ENCODE measurements around the gene TAAR6.

DNA sequence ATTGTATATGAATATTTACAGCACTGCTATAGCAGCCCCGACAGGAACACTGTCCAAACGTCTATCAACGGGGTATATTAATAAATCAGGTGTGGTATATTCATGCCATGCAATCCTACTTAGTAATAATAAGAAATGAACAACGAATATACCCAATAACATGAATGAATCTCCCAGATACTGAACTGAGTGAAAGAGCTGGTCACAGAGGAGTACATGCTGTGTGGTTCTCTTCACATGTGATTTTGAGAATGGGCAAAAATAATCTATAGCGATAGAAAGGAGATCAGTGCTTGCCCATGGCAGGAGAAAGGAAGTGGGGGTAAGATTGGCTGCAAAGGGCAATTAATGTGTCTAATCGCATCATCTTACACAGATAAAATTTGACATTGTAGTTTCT lies 3.7 kb upstream of the TAAR6 start:
- no peak for TF ChIP-seq POLR2A (IDR thresholded peaks at IDR 0.05)
- TF ChIP-seq, protein P1, sequence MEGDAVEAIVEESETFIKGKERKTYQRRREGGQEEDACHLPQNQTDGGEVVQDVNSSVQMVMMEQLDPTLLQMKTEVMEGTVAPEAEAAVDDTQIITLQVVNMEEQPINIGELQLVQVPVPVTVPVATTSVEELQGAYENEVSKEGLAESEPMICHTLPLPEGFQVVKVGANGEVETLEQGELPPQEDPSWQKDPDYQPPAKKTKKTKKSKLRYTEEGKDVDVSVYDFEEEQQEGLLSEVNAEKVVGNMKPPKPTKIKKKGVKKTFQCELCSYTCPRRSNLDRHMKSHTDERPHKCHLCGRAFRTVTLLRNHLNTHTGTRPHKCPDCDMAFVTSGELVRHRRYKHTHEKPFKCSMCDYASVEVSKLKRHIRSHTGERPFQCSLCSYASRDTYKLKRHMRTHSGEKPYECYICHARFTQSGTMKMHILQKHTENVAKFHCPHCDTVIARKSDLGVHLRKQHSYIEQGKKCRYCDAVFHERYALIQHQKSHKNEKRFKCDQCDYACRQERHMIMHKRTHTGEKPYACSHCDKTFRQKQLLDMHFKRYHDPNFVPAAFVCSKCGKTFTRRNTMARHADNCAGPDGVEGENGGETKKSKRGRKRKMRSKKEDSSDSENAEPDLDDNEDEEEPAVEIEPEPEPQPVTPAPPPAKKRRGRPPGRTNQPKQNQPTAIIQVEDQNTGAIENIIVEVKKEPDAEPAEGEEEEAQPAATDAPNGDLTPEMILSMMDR (IDR thresholded peaks at IDR 0.05): no peak
